ENCODE data around the gene OTOF.

The OTOF gene

DNA sequence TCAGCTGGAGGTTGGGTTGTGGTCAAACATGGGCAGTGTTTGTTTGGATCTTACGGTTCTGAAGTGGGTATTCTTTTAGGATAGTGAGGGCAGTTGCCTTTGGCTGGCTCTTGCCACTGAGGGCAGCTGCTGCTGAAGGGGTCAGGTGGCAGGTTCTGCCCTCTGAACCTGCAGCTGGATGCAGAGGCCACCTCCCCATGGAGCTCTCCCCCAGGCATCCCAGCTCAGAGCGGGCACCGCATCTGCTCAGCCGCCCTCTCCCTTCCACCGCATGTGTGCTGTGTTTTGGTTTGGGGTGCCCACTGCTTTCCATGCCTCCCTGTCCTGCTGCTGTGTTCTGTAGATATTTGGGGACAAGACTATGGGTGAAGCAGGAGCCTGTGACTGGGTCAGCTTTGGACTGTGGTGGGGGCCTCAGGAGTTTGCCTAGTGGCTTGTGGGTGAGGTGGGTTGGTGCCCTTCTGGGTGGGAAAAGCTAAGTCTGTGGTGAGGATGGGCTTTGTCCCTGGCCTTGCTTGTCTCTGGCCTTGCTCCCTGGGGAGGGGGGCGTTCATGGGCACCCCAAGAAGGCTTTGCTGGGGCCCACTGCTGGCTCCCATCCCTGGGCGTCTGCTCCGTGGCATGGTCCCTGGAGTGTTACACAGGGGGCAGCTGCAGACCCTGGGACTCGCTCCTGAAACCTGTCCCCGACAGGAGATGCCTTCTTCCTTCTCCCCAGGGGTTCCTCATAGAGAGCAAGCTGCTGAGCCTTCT, 28.5 kb downstream of the OTOF start:
- DNase-seq (ENCODE audit: low read depth), result no peak

DNA sequence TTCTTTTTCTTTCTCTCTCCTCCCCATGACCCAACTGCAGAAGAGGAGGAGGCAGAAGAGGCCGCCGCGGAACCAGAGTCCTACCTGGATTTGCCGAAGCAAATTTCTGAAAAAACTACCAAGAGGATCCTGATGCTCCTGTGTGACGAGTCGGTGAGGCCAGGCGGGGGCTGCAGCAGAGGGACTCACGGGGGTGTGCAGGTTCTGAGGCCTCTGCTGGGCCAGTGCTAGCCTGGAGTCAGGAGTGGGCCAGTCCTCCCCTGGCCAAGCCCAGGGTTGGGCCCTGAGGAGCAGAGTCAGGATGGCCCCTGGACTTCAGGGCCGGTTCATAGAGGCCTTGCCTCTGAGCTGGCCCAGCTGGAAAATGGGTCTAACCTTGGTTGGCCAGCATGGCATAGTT, 29.3 kb downstream of the OTOF start:
- no peak for DNase-seq (ENCODE audit: low read depth)

- DNase-seq (ENCODE audit: low read depth), result no peak
Observed at GRCh38 chr2:26444236-26444635, 33.7 kb downstream of the OTOF start.

DNA sequence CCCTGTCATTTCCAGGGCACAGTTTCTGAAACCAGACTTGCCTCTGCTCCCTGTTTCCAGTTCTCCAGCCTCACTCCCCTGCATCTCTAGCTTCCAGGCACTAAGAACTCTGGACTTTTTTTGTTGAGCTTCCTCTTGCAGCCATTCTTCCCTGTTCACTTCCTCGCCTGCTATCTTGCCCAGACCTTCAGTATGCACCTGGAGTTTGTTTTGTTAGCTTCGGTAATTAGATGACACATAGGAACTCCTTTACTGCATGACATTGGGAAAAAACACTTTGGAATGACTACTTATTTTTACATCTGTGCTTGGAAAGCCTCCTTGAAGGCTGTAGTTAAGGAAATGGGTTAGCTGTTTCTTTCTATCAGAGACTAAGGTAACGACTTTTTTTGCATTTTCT, 35.2 kb downstream of the OTOF start:
- no peak for DNase-seq (ENCODE audit: low read depth)

GRCh38 chr2:26442301-26442700, 35.6 kb downstream of the OTOF start:
- DNase-seq (ENCODE audit: low read depth), result no peak

GRCh38 chr2:26438926-26439325, 39.0 kb downstream of the OTOF start:
- DNase-seq (ENCODE audit: low read depth), result no peak

GRCh38 chr2:26438526-26438925, 39.4 kb downstream of the OTOF start:
- no peak for DNase-seq (ENCODE audit: low read depth)

- no peak for DNase-seq (ENCODE audit: low read depth)
Observed at GRCh38 chr2:26435106-26435505, 42.8 kb downstream of the OTOF start.

- DNase-seq (ENCODE audit: low read depth), result no peak
Observed at GRCh38 chr2:26432859-26433258, 45.1 kb downstream of the OTOF start.

DNA sequence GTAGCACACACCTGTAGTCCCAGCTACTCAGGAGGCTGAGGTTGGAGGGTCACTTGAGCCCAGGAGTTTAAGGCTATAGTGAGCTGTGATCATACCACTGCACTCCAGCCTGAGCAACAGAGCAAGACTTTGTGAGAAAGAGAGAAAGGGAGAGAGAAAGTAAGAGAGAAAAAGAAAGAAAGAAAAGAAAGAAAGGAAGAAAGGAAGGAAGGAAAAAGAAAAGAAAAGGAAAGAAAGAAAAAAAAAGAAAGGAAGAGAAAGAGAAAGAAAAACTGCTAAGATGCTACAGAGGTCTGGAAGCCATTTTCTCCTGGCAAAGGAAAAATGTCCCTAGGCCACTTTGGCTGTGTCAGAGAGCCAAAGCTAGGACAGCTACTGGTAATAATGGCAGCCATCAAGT, 45.6 kb downstream of the OTOF start:
- DNase-seq (ENCODE audit: low read depth), result no peak

DNA sequence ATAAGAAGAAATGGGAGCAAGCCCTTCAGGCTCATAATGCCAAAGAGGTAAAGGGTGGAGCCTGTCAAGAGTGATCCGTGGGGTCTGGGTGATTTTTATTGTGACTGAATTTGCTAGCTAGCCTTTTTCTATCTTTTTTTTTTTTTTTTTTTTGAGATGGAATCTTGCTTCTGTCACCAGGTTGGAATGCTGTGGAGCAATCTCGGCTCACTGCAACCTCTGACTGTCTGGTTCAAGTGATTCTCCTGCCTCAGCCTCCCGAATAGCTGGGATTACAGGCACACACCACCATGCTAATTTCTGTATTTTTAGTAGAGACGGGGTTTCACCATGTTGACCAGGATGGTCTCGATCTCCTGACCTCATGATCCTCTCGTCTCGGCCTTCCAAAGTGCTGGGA, 47.1 kb downstream of the OTOF start:
- no peak for DNase-seq (ENCODE audit: low read depth)

- DNase-seq (ENCODE audit: low read depth), result no peak
Observed at GRCh38 chr2:26429779-26430578, 47.9 kb downstream of the OTOF start.

DNA sequence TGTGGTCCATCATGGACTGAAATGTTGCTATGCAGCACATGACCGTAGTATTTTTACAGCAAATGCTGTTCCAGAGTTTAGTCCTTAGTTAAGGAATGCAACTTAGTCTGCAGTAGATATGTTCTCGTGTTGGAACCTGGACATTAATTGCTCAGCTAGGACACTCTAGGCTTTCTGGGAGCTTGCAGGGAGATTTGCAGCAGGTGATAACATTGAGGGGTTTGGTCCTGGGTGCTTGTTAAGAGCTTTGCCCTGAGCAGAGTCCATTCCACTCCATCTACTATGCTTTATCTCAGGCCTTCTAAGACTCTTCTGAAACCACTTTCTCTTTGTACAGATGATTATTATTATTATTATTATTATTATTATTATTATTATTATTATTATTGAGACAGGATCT, 49.1 kb downstream of the OTOF start:
- no peak for DNase-seq (ENCODE audit: low read depth)

DNA sequence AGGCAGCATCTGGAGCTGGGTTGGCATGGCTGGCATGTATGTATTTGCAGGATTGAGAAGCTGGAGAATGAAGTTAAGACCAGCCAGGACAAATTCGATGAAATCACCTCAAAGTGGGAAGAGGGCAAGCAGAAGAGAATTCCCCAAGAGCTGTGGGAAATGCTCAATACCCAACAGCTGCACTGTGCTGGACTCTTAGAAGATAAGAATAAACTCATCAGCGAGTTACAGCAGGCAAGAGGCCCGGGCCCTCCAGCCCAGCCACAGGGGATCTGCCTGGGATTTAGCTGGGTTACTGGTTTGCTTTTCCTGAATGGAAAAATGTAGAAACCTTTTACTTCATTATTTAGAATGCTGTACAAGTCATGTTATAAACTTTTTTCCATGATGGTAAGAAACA, 53.7 kb downstream of the OTOF start:
- DNase-seq (ENCODE audit: low read depth), result no peak

- DNase-seq (ENCODE audit: low read depth), result no peak
Observed at GRCh38 chr2:26423750-26424149, 54.2 kb downstream of the OTOF start.

DNA sequence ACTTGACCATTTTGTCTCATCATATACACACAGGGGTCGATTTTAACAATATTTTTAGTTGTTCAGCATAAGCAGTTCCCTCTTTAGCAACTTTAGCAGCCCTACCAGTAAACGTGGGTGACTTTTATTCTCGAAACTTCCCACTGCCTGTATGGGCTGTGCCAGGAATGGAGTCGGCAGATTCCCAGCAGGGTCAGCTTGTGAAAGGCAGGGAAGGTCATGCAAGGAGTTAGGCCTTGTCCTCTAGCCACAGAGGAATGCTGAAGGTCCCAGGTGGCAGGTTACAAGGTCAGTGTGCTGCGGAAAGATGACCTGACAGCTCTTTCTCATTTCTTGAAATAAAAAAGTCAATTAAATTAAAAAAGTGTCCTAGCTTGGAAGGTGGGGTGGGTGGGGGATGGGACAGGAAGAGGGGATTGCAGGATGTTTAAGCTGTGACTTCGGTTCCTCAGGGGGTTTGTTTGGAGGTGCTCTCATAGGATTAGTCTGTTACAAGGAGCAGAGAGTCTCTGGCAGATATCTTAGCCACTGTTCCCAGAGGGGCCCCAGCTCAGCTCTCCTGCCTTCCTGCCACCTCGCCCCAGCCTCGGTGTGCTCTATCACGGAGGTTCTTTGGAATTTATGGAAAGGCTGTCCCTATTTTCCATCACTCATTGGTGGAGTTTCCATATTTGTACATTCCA, 54.8 kb downstream of the OTOF start:
- no peak for DNase-seq (ENCODE audit: low read depth)

GRCh38 chr2:26421961-26422360, 56.0 kb downstream of the OTOF start:
- no peak for DNase-seq (ENCODE audit: low read depth)

DNA sequence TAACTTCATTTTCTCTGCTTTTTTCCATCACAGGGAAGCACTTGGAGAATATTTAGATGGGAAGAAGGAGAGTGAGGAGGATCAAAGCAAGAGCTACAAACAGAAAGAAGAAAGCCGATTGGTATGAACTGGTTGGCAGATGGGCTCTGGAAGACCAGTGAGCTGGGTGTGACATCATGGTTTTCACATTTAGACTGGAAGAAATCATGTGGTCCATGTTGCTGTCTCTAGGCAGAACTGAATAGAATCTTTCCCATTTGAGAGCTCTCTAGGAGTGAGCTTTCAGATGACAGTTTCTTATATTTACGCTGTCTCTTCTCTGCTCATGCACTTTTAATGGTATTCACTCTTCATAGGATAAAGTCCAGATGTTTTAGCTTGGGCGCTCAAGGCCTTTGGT, 63.6 kb downstream of the OTOF start:
- DNase-seq (ENCODE audit: low read depth), result no peak

DNA sequence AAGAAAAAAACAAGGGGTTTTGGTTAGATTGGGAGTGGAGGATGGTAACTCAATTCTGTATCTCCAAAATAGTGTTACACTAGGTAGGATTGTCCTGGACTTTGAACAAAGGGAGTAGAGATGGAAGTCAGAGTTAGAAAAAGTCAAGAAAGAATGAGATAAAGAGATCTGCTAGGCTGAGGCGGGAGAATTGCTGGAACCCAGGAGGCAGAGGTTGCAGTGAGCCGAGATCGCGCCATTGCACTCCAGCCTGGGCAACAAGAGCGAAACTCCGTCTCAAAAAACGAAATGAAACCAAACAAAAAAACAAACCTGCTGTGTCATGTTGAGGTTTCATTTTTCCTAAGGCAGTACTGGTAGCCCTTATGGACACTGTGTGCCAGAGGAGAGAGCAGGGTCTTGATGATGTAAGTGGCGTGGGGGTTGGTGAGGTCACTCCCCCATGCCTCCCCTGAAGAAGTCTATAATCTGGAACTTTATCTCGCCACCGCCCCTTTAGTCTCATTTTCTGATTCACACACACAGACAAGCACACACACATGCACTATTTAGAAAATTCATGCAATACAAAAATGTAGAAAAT, 65.7 kb downstream of the OTOF start:
- DNase-seq (ENCODE audit: low read depth), result no peak

DNA sequence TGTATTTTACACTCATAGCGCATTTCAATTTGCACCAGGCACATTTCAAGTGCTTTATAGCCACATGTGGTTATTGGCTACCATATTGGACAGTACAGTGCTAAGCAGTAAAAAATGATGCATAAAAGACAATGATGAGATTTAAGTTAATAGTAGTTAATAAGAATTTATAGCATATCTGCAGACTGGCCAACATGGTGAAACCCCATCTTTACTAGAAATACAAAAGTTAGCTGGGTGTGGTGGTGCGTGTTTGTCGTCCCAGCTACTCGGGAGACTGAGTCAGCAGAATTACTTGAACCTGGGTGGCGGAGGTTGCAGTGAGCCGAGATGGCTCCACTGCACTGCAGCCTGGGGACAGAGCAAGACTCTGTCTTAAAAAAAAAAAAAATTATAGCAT, 66.5 kb downstream of the OTOF start:
- DNase-seq (ENCODE audit: low read depth), result no peak

DNA sequence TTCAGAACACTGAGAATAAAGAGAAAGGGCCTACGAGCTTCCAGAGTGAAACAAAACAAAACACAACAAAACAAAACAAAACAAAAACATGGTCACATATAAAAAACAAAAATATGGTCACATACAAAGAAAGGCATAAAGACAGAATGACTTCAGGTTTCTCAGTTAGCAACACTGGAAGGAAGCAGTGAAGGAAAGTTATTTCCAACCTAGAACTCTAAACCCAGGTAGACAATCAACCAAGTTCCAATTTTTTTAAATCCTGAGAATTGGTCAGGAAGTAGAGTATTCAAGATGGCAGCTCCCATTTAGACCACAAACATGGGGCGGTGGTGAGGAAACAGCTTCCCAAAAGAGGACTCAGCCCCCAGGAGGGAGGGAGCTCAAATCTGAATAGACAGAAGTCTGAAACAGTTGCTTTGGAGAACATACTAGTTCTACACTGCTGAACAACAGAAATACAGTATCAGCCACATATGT, 67.1 kb downstream of the OTOF start:
- no peak for DNase-seq (ENCODE audit: low read depth)

- no peak for DNase-seq (ENCODE audit: low read depth)
Observed at GRCh38 chr2:26409785-26410184, 68.1 kb downstream of the OTOF start.

DNA sequence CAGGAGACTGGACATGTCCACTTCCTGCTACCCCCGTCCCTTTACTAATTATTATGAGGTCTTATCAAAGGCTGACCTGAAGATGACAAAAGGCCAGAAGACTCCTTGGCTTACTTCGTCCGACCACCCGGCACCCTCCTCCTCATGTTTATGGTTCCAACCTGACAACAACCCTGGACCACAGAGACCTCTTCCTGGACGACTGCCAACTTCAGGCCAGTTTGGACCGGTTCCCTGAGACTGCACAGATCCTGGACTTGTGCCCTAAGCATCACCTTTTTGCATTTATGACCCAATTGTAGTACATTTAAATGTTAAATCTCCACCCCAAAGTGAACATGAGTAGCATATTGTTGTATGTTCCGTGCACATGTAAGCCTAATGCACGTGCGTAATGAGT, 70.4 kb downstream of the OTOF start:
- DNase-seq (ENCODE audit: low read depth), result no peak

Measured in activated T-helper 1 cell treated with Interleukin-2 at 50 U/mL for 16 hours (primary cell).